H1 (cell line): ENCODE data around the gene IGF2BP3. TPM values are rescaled to one million over a fixed set of nuclear protein-coding genes. Genes with fewer than 3 reads are reported as not detected.
A peak's percentile ranks its signal among the peaks of the same experiment; 100 is the strongest.

Experiments used
- CTCF ChIA-PET: fragments of 300-600 bp; sonication (Branson Sonifier 250); formaldehyde crosslinking; loops from one replicate; lab custom pipeline; 2021; ENCODE audit not compliant: partially characterized antibody; lab: Charles Lee
- POLR2A ChIA-PET: fragments of 300-600 bp; sonication (Branson Sonifier 250); formaldehyde crosslinking; loops from one replicate; lab custom pipeline; 2021; ENCODE audit warnings: inconsistent platforms; ENCODE audit not compliant: partially characterized antibody; lab: Charles Lee
- DNase-seq, 2 experiments: peaks; one replicate each; pipeline versions ENCODE4 v3.0.0 to v3.0.0-alpha.2; 2010 to 2022; ENCODE audit warnings: low spot score in 2 of 2, low read depth in 1 of 2, mixed read lengths in 1 of 2
- FAIRE-seq: peaks from 2 replicates; lab custom pipeline; 2011; peaks lifted over from hg19 to GRCh38; lab: Jason Lieb, UNC
- H2AFZ ChIP-seq: 2 replicates; pipeline ENCODE4 v1.8.1; 2012; ENCODE audit warnings: low read length, inconsistent platforms
- H2AK5ac ChIP-seq: 2 replicates; pipeline ENCODE4 v1.6.1; 2013; ENCODE audit warnings: low read depth, low read length
- H2BK120ac ChIP-seq: replicated peaks from 2 replicates; pipeline ENCODE3; 2013; ENCODE audit warnings: low read depth, low read length, inconsistent platforms
- H2BK12ac ChIP-seq: 2 replicates; pipeline ENCODE4 v1.6.1; 2013; ENCODE audit warnings: low read depth, low read length
- H2BK15ac ChIP-seq: 2 replicates; pipeline ENCODE4 v1.6.1; 2013; ENCODE audit warnings: low read length
- H2BK20ac ChIP-seq: 2 replicates; pipeline ENCODE4 v1.6.1; 2013; ENCODE audit warnings: low read length
- H2BK5ac ChIP-seq: 2 replicates; pipeline ENCODE4 v1.6.1; 2013; ENCODE audit warnings: low read depth, low read length
- H3K14ac ChIP-seq: 2 replicates; pipeline ENCODE4 v1.6.1; 2013; ENCODE audit warnings: inconsistent platforms; ENCODE audit not compliant: insufficient read length
- H3K18ac ChIP-seq: 2 replicates; pipeline ENCODE4 v1.6.1; 2013; ENCODE audit warnings: low read length; ENCODE audit errors: extremely low read depth
- H3K23ac ChIP-seq: 2 replicates; pipeline ENCODE4 v1.6.1; 2013; ENCODE audit warnings: inconsistent platforms; ENCODE audit not compliant: insufficient read length
- H3K23me2 ChIP-seq: 2 replicates; pipeline ENCODE4 v1.6.1; 2013; ENCODE audit warnings: low read depth, low read length
- H3K27ac ChIP-seq: 2 replicates; pipeline ENCODE4 v1.6.1; 2011; ENCODE audit warnings: low read depth, low read length, inconsistent platforms
- H3K27me3 ChIP-seq, 4 experiments: replicated peaks in 1 of 4; 1 replicate in 1 of 4; 2 replicates in 3 of 4; pipeline versions ENCODE4 v1.6.1 to v1.8.1; 2011 to 2013; ENCODE audit warnings: low read length in 3 of 4, mild to moderate bottlenecking in 3 of 4, inconsistent platforms in 2 of 4, mixed read lengths in 2 of 4, moderate library complexity in 1 of 4; ENCODE audit not compliant: control insufficient read depth in 3 of 4, insufficient read depth in 3 of 4; ENCODE audit errors: extremely low read depth in 1 of 4
- H3K36me3 ChIP-seq, 4 experiments: 2 replicates each; pipeline versions ENCODE4 v1.6.1 to v1.8.1; 2011 to 2013; ENCODE audit warnings: mild to moderate bottlenecking in 4 of 4, low read length in 3 of 4, moderate library complexity in 2 of 4, control low read depth in 1 of 4, inconsistent platforms in 1 of 4; ENCODE audit not compliant: insufficient read depth in 4 of 4, control insufficient read depth in 2 of 4
- H3K4ac ChIP-seq: replicated peaks from 2 replicates; pipeline ENCODE3; 2013; ENCODE audit warnings: low read length, low read depth, mixed read lengths, inconsistent platforms; ENCODE audit not compliant: insufficient read length
- H3K4me1 ChIP-seq, 4 experiments: replicated peaks in 1 of 4; 1 replicate in 1 of 4; 2 replicates in 3 of 4; pipeline versions ENCODE4 v1.6.1 to v1.8.1; 2011 to 2013; ENCODE audit warnings: low read length in 3 of 4, inconsistent platforms in 2 of 4, mixed read lengths in 1 of 4; ENCODE audit not compliant: insufficient read depth in 4 of 4, control insufficient read depth in 3 of 4
- H3K4me2 ChIP-seq, 2 experiments: 2 replicates each; pipeline versions ENCODE4 v1.6.1 to v1.8.1; 2011 to 2013; ENCODE audit warnings: low read depth in 2 of 2, low read length in 2 of 2, control low read depth in 1 of 2, inconsistent platforms in 1 of 2, mild to moderate bottlenecking in 1 of 2; ENCODE audit not compliant: insufficient read depth in 1 of 2
- H3K4me3 ChIP-seq, 4 experiments: fragments of 200-600, 300-600 bp in 1 of 4; sonication (generic), shearing (Covaris generic), sonication (Bioruptor Twin) in 1 of 4; 2 replicates each; pipeline versions ENCODE4 v1.5.1 to v1.8.1; 2011 to 2016; ENCODE audit warnings: low read length in 4 of 4, low read depth in 3 of 4, control low read depth in 2 of 4, inconsistent platforms in 2 of 4, mild to moderate bottlenecking in 2 of 4, mixed read lengths in 1 of 4, moderate library complexity in 1 of 4; ENCODE audit not compliant: insufficient read depth in 2 of 4; ENCODE audit errors: extremely low read depth in 1 of 4
- H3K56ac ChIP-seq: replicated peaks from 2 replicates; pipeline ENCODE3; 2013; ENCODE audit warnings: low read depth, mild to moderate bottlenecking, mixed read lengths, low read length, inconsistent platforms; ENCODE audit not compliant: insufficient read length
- H3K79me1 ChIP-seq: 2 replicates; pipeline ENCODE4 v1.6.1; 2013; ENCODE audit warnings: low read depth, low read length, control low read depth
- H3K79me2 ChIP-seq, 2 experiments: 2 replicates each; pipeline versions ENCODE4 v1.6.1 to v1.8.1; 2012 to 2013; ENCODE audit warnings: low read length in 2 of 2, mild to moderate bottlenecking in 2 of 2, inconsistent platforms in 1 of 2; ENCODE audit not compliant: insufficient read depth in 2 of 2, control insufficient read depth in 1 of 2
- H3K9ac ChIP-seq, 4 experiments: replicated peaks in 1 of 4; 1 replicate in 1 of 4; 2 replicates in 3 of 4; pipeline versions ENCODE4 v1.6.1 to v1.8.1; 2011 to 2013; ENCODE audit warnings: low read depth in 3 of 4, low read length in 3 of 4, control low read depth in 2 of 4, mild to moderate bottlenecking in 2 of 4, moderate library complexity in 2 of 4, inconsistent platforms in 1 of 4; ENCODE audit errors: extremely low read depth in 1 of 4
- H3K9me3 ChIP-seq, 2 experiments: 2 replicates each; pipeline versions ENCODE4 v1.6.1 to v1.8.1; 2012 to 2013; ENCODE audit warnings: mild to moderate bottlenecking in 2 of 2, moderate library complexity in 2 of 2, control low read depth in 1 of 2, inconsistent platforms in 1 of 2, low read depth in 1 of 2, low read length in 1 of 2, mixed read lengths in 1 of 2; ENCODE audit not compliant: insufficient read depth in 2 of 2
- H4K20me1 ChIP-seq, 2 experiments: replicated peaks in 1 of 2; 2 replicates each; pipeline versions ENCODE3 to v1.8.1; 2011 to 2013; ENCODE audit warnings: inconsistent platforms in 2 of 2, low read length in 2 of 2, mild to moderate bottlenecking in 1 of 2; ENCODE audit not compliant: insufficient read depth in 2 of 2, control insufficient read depth in 1 of 2
- H4K5ac ChIP-seq: 2 replicates; pipeline ENCODE4 v1.6.1; 2013; ENCODE audit warnings: low read length, low read depth, mixed read lengths, inconsistent platforms; ENCODE audit not compliant: insufficient read length
- H4K8ac ChIP-seq: 2 replicates; pipeline ENCODE4 v1.8.0; 2013; ENCODE audit warnings: mild to moderate bottlenecking, moderate library complexity, low read length, inconsistent platforms; ENCODE audit not compliant: insufficient read depth; ENCODE audit errors: extremely low read depth
- H4K91ac ChIP-seq: replicated peaks from 2 replicates; pipeline ENCODE3; 2013; ENCODE audit warnings: low read length, mixed read lengths, inconsistent platforms; ENCODE audit not compliant: insufficient read length
- WGBS, 2 experiments: shearing (Covaris generic) in 1 of 2; methylation state at CpG; one replicate each; pipeline versions ENCODE4 v1.1.6 to v1.1.7; 2013 to 2015; ENCODE audit warnings: low lambda C conversion rate in 2 of 2, mixed read lengths in 2 of 2, inconsistent platforms in 1 of 2, low coverage in 1 of 2, missing lambda C conversion rate in 1 of 2; ENCODE audit not compliant: insufficient replicate concordance in 2 of 2, insufficient coverage in 1 of 2, insufficient read length in 1 of 2; ENCODE audit errors: extremely low coverage in 1 of 2, missing lambda C conversion rate in 1 of 2; 5-methylcytosine and 5-hydroxymethylcytosine counted together
- polyA plus RNA-seq, 7 experiments: library from polyadenylated mRNA; depleted of rRNA in 3 of 7; stranded (reverse) in 5 of 7; unstranded in 2 of 7; fragments of >200 nt in 5 of 7; fragments of 200-250 nt in 2 of 7; gene quantifications; 1 replicate in 5 of 7; 2 replicates in 1 of 7; 4 replicates in 1 of 7; pipeline versions ENCODE4 v1.2.1 to v1.2.3, GENCODE V29; 2011 to 2013; ENCODE audit warnings: missing spikeins in 2 of 7, mixed read lengths in 2 of 7
- total RNA-seq: library from RNA; stranded (reverse); fragmentation: NEBNext Ultra II Directional; extraction: Animal tissue kit (Norgen Biotek cat#: 25700); gene quantifications from 2 replicates; pipeline ENCODE4 v1.2.1, GENCODE V29; 2021

The IGF2BP3 gene
- total and polyA plus RNA-seq, 2 of the 8 experiments (the other 6 are each of a cell fraction or from before 2014, with no cell fraction given) = 66.3 to 193 TPM

GRCh38 chr7:23477157-23477499 is 6.8 kb upstream of the IGF2BP3 start:
- Histone ChIP-seq H2BK12ac (no peak overlapping the region), H4K5ac (peak overlapping the region; percentile 77), H3K18ac (no peak overlapping the region), H3K36me3 (no peaks in the 10 kb centered on the region; a peak in 3 of 8 replicates), H3K4me1 (peaks cover 0 to 8% (median 4%) of the 10 kb centered on the region in 4 experiments; a peak in 2 of 7 replicates), H3K23ac (no peak overlapping the region), H4K20me1 (no peaks in the 10 kb centered on the region), H4K91ac (no peak overlapping the region), H3K27ac (no peak overlapping the region), H3K14ac (no peak overlapping the region), H3K23me2 (peaks cover 2% of the 10 kb centered on the region; the same call in 1 of the 2 replicates), H2AK5ac (no peak overlapping the region), H3K9me3 (no peaks in the 10 kb centered on the region), H3K56ac (no peak overlapping the region), H3K4ac (no peak overlapping the region), H3K79me2 (peaks cover 0 to 72% of the 10 kb centered on the region in 2 experiments; a peak in 3 of 4 replicates), H2AFZ (no peak overlapping the region), H3K79me1 (no peaks in the 10 kb centered on the region), H4K8ac (no peak overlapping the region), H3K27me3 (no peaks in the 10 kb centered on the region), H2BK15ac (no peak overlapping the region), H3K4me3 (peak overlapping the region in 3 of 4 experiments; percentile 61 to 86 (median 79); a peak in 4 of 8 replicates), H2BK5ac (no peak overlapping the region), H3K9ac (no peak overlapping the region), H2BK20ac (no peak overlapping the region), H2BK120ac (no peak overlapping the region), H3K4me2 (peak overlapping the region; percentile 82 to 93)
- ChIA-PET CTCF (no interaction called here), POLR2A (interaction anchor here (0.6 to 1.0 kb wide), 6 partner anchors 9 to 204 kb away, joined by 3 to 4 read pairs (median 3); no protein-coding TSS in a partner anchor)
- WGBS, 2 experiments = 86% methylated on average over 1 of the region's 1 CpG; no CpG with 5 or more reads in 1 of the 2 experiments
- DNase-seq (no peak), FAIRE-seq (no peak)
